Kidney capillary endothelial cell (primary cell): Measurements from ENCODE around the gene BANK1.
A peak's percentile ranks its signal among the peaks of the same experiment; 100 is the strongest.

Source experiments
- DNase-seq: peaks from one replicate; pipeline ENCODE4 v3.0.0-alpha.2; 2018; ENCODE audit warnings: low spot score

BANK1 gene

DNA sequence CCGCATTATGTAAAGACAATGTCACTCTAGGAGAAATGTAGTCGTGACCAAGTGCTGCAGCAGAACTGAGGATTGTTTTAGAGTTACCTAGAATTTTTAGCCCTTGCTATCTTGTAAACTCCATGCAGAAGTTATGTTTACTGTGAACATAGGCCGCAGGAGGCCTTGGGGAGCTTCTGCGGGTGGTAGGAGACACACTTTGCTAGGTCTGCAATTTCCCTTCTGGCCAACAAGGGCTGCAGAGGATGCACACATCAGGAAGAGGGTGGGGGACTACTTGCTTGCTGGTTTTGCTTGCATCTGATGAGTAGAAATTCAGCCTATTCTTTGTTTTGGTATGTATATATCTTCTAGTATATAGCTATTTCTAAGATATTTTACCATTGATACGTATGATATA lies 23.1 kb downstream of the BANK1 start:
- no peak for DNase-seq

DNA sequence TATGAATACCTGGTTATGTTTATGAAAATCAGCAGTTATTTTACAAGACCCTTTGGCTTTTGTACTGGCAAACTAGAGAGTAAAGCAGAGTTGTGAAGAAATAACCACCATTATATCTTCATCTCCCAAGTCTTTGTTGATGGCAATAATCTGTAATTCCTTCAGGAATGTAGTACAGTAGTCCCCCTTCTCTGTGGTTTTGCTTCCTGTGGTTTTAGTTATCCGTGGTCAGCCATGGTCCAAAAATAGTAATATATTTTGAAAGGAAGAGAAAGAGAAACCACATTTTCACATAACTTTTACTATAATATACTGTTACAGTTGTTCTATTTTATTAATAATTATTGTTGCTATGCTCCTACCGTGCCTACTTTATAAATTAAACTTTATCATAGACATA lies 27.8 kb downstream of the BANK1 start:
- DNase-seq: no peak

DNA sequence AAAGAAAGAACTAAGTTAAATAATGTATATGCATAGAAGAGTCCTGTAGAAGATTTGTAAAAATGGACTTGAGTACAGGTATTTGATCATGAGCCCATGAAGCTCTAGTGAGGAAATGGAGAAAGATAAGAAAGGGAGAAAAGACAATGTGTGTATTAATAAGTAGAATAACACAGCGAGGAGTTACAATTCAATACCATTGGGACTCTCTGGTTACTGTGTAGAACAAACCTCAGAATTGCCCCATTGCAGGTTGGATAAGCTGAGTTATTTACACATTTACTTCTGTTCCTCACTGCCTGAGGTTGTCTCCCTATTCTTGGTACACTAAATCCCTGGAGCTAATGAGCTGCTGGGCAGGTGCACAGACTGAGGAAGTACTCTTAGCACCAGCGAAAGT lies 33.3 kb downstream of the BANK1 start:
- DNase-seq: no peak

DNA sequence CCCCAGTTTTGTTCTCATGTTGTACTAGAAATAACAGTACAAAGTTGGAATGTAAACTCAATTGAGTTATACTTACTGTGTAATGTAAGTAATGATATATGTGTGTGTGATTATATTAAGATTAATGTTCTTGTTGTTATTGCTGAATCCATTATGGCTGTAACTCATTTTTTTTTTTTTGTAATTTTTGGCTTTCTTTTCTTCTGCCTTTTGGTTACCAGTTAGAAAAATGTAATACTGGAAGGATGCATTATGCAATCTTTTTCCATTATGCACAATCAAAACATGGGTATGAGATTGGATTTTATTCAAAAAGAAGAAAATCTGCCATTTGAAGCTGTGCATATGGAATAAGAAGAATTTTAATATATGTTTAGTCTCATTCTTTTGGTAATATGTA lies 34.0 kb downstream of the BANK1 start:
- DNase-seq: no peak

GRCh38 chr4:101825953-101826352 lies 35.4 kb downstream of the BANK1 start:
- DNase-seq: no peak

DNA sequence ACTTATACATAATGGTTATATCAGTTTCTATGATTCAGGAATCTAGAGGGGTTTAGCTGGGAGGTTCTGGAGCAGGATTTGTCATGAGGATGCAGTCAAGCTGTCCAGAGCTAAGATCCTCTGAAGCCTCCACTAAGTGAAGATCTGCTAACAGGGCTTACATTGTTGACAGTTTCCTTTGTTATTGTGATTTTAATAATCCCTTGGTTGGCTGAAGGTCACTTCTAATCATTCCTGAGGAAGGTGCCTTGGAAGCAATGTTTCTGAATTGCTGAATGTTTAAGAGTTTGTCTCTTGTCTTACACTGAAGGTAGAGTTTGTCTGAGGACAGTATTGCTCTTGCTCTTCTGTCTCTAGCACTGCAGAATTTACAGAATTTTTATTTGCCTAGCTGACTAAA lies 41.3 kb downstream of the BANK1 start:
- no peak for DNase-seq

DNA sequence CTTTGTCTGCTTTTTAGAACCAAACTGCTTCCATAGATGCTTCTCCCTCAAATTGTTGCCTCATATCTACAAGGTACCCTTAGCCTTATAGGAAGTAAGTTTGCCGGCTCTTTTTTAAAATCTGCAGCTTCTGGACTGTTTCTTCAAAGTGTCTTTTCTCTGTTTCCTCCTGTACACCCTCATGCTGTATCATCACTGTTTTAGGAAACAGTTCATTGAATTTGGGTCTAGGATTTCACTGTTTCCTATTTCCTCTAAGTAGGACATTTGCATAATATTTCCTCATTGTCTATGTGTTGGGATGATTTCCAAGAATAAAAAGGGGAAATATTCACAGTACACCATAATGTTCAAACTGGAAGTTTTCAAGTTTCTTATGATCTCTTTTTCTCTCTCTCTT lies 43.0 kb downstream of the BANK1 start:
- no peak for DNase-seq

GRCh38 chr4:101835121-101835904 lies 44.8 kb downstream of the BANK1 start:
- DNase-seq: peak; percentile 21

GRCh38 chr4:101843054-101843453 lies 52.5 kb downstream of the BANK1 start:
- no peak for DNase-seq

- DNase-seq: no peak
Measured at GRCh38 chr4:101846550-101846949, 56.0 kb downstream of the BANK1 start.

GRCh38 chr4:101850698-101851097 lies 60.2 kb downstream of the BANK1 start:
- no peak for DNase-seq

DNA sequence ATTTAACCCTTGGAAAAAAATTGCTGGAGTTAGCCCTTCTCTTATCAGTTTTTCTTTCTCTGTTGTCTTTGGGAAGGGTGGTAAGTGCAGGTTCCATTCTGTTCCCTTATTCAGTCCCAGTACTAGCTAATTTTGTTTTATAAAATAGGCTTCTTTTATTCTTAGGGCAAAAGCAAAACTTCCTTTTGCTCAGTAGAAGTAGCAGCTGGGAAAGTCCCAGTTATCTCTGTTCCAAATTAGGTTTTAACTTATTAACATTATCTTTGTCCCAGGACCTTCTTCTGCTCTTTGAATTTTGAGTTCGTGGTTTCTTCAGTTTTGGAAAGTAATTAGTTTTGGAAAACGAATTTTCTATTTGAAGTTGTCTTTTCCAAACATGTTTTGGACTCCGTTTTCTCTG lies 61.1 kb downstream of the BANK1 start:
- no peak for DNase-seq

DNA sequence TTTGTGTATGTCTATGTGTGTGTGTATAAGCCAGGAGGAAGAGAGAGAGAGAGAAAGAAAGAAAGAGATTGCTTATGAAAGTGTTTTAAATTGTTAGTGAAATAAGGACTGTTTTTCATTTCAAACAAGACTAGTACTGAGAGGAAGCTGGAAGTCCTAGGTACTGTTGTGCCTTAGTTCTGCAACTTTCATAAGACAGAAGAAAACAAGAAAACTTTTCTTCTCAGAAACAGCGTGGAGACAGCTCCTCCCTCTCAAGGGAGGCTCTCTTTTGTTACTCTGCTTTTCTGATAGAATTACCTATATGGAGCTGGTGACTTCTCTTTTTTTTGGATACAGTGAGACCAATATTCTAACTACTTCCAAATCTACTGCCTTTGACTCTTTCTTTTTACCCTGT lies 62.5 kb downstream of the BANK1 start:
- no peak for DNase-seq

- DNase-seq: no peak
Measured at GRCh38 chr4:101853691-101854090, 63.2 kb downstream of the BANK1 start.

DNA sequence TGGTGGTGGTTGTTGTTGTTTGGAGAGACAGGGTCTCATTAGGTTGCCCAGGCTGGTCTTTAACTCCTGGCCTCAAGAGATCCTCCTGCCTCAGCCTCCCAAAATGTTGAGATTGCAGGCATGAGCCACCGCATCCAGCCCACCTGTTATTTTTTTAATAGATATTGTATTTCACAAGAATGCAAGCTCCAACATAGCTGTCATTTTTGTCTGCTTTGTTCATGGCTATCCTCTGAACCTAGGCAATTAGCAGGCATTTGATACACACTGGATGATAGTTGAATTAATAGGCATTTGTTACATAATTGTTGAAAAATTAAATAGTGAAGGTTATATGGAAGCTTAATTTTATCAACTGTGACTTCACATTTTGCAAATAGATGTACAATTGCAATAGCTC lies 64.7 kb downstream of the BANK1 start:
- no peak for DNase-seq

DNA sequence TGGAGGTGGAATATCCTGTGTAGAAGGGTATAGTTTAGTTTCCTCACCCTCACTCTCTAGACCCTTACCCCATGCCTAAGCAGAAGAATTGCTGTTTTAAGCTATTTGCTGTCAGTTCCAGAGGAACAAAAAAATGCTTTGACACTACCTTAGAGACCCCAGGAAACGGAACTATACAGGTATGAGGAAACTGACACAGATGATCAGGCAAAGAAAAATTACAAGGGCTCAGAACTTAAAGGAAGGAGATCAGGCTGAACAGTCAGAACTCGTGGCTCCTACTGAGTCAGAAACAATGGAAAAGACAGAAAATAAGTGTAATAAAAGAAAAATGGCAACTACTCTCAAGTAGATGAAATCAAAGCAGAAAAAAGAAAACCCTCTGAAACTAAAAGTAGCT lies 65.6 kb downstream of the BANK1 start:
- DNase-seq: no peak

- no peak for DNase-seq
Measured at GRCh38 chr4:101857176-101857575, 66.6 kb downstream of the BANK1 start.

GRCh38 chr4:101858641-101859040 lies 68.1 kb downstream of the BANK1 start:
- DNase-seq: no peak

DNA sequence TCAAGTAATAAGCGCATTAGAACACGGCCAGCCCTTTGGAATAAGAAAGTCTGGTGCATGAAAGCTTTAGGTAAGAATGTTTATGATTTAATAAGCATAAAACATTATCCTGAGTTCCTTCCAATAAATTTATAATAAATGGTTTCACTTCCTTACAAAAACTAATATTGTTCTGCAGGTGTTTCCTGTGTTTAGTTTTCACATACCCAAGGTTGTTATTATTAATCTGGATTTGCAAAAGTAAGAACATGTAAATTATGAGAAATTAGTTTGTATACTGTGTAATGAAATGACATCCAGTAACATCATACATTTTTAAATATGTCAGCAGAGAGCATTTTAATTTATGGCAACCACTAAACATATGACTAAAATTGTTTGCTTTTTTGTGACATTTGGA lies 72.1 kb downstream of the BANK1 start:
- DNase-seq: no peak

- no peak for DNase-seq
Measured at GRCh38 chr4:101864660-101865059, 74.1 kb downstream of the BANK1 start.

DNA sequence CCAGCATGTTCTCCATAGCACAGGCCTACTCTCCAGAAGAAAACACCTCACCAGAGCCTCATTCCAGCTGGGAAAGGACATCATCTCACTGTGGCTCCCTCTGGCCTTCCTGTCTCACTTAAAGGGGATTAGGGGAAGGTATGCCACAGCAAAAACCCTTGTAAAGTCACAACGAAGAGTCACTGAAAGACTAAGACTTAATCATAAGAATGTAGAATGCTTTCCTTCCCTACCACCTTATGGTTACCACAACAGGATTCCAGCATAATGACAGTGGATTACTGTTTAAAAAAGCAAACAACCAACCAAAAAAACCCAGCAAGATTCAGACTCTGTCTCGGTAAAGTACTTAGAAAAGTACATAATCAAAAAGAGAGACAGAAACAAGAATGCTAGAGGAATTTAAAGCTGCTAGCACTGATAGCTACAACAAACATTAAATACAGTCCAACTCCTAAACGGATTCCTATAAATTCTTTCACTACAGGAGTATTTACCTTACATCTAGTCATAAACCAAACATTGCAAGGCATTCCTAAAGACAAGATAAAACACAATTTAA lies 75.1 kb downstream of the BANK1 start:
- DNase-seq: no peak

GRCh38 chr4:101870874-101871273 lies 80.3 kb downstream of the BANK1 start:
- DNase-seq: no peak

- DNase-seq: no peak
Measured at GRCh38 chr4:101871962-101872676, 81.6 kb downstream of the BANK1 start.
